Left cardiac atrium (tissue), 2 donors: Measurements from ENCODE around the gene KDELR3. TPM values are rescaled to one million over a fixed set of nuclear protein-coding genes. Genes with fewer than 3 reads are reported as not detected.

Experiments
- total RNA-seq, 2 donors: library from RNA; stranded (reverse); fragmentation: NEBNext Ultra II Directional; extraction: Animal tissue kit (Norgen Biotek cat#: 25700); gene quantifications; one replicate each; pipeline ENCODE4 v1.2.1, GENCODE V29; 2021
- donor health status: DM: no; HTN: yes; CAD: no; lungs with severe emphysema.
- donor health status: DM: yes; HTN: yes; CAD: no.

The KDELR3 gene
- total RNA-seq, 2 donors from 2014 or later: 9.2 to 10.1 TPM

Other genes starting within 250 kb of the KDELR3 start
- 10 to 100 TPM; 47.2 to 60.3 TPM for gene TMEM184B, start 195.1 kb upstream of the KDELR3 start, total RNA-seq
- gene CSNK1E, start 150.7 kb upstream of the KDELR3 start, total RNA-seq: 10 to 100 TPM; 69.2 to 90.5 TPM
- gene KCNJ4, start 12.9 kb upstream of the KDELR3 start, total RNA-seq: 10 to 100 TPM in 1 of 2 donors, 1 to 10 TPM in 1; 7.2 to 15.9 TPM
- gene DDX17, start 38.2 kb downstream of the KDELR3 start, total RNA-seq: 100 to 1,000 TPM; 209 to 220 TPM
- gene DMC1, start 102.1 kb downstream of the KDELR3 start, total RNA-seq: 1 to 10 TPM; 1.2 to 1.4 TPM
- under 1 TPM; 0.44 to 0.68 TPM for gene FAM227A, start 188.3 kb downstream of the KDELR3 start, total RNA-seq
- gene CBY1, start 188.5 kb downstream of the KDELR3 start, total RNA-seq: 10 to 100 TPM; 36.0 to 39.1 TPM
- gene TOMM22, start 213.9 kb downstream of the KDELR3 start, total RNA-seq: 10 to 100 TPM; 56.0 to 67.2 TPM
- 10 to 100 TPM; 22.7 to 33.2 TPM for gene JOSD1, start 232.8 kb downstream of the KDELR3 start, total RNA-seq
- gene GTPBP1, start 237.8 kb downstream of the KDELR3 start, total RNA-seq: 10 to 100 TPM; 25.1 to 33.5 TPM